SU-DHL-6 (cell line): ENCODE data around the gene OMP.

ENCODE experiments used
- H2AFZ ChIP-seq: fragments of 200-600 bp; sonication (generic); 2 replicates; pipeline ENCODE4 v1.6.1; 2014; ENCODE audit warnings: low read depth, mild to moderate bottlenecking, moderate library complexity, mixed read lengths, antibody characterized with exemption, low read length; ENCODE audit not compliant: severe bottlenecking
- H3F3A ChIP-seq: fragments of 200-600 bp; shearing (Covaris generic); 2 replicates; pipeline ENCODE4 v1.6.0; 2016; ENCODE audit warnings: antibody characterized with exemption, mild to moderate bottlenecking; ENCODE audit not compliant: insufficient read depth
- H3K27ac ChIP-seq: fragments of 200-600 bp; sonication (generic); 2 replicates; pipeline ENCODE4 v1.5.1; 2016; ENCODE audit warnings: low read depth, mild to moderate bottlenecking, low read length, moderate library complexity, mixed read lengths
- H3K27me3 ChIP-seq: fragments of 200-600 bp; sonication (generic), shearing (Covaris generic); 2 replicates; pipeline ENCODE4 v1.6.0; 2014; ENCODE audit warnings: mild to moderate bottlenecking, low read length
- H3K36me3 ChIP-seq: fragments of 200-600 bp; sonication (generic); 2 replicates; pipeline ENCODE4 v1.6.1; 2014; ENCODE audit warnings: mild to moderate bottlenecking, low read length, mixed read lengths
- H3K4me2 ChIP-seq: fragments of 300-600, 200-600 bp; shearing (Covaris generic), sonication (generic); 2 replicates; pipeline ENCODE4 v1.6.0; 2014; ENCODE audit warnings: low read length, low read depth, mild to moderate bottlenecking; ENCODE audit not compliant: poor library complexity, severe bottlenecking
- H3K4me3 ChIP-seq: fragments of 200-600 bp; sonication (generic); 2 replicates; pipeline ENCODE4 v1.5.1; 2014; ENCODE audit warnings: antibody characterized with exemption, low read length, mild to moderate bottlenecking, mixed read lengths; ENCODE audit not compliant: insufficient read depth, poor library complexity, severe bottlenecking
- H3K79me2 ChIP-seq: fragments of 200-600 bp; sonication (generic); 2 replicates; pipeline ENCODE4 v1.6.1; 2014; ENCODE audit warnings: mild to moderate bottlenecking, low read length, moderate library complexity; ENCODE audit not compliant: insufficient read depth
- H3K9ac ChIP-seq: fragments of 200-600 bp; sonication (generic); 2 replicates; pipeline ENCODE4 v1.7.0; 2014; ENCODE audit warnings: mild to moderate bottlenecking, low read length
- H3K9me2 ChIP-seq: fragments of 200-600 bp; sonication (generic); replicated peaks from 2 replicates; pipeline ENCODE4 v1.6.1; 2014; ENCODE audit warnings: low read length; ENCODE audit not compliant: insufficient read depth
- H3K9me3 ChIP-seq: fragments of 200-600 bp; sonication (generic); 2 replicates; pipeline ENCODE4 v1.6.1; 2014; ENCODE audit warnings: low read length, mixed read lengths; ENCODE audit not compliant: insufficient read depth
- H4K20me1 ChIP-seq: fragments of 200-600 bp; sonication (generic); 2 replicates; pipeline ENCODE4 v1.6.1; 2014; ENCODE audit warnings: low read depth, mild to moderate bottlenecking, antibody characterized with exemption, low read length, moderate library complexity, mixed read lengths
- CTCF ChIP-seq: fragments of 200-600 bp; sonication (generic); IDR thresholded peaks from one replicate; pipeline ENCODE4 v1.5.1; 2017; ENCODE audit warnings: antibody characterized with exemption, mild to moderate bottlenecking, low read length, moderate library complexity; ENCODE audit not compliant: insufficient read depth, poor library complexity, severe bottlenecking
- EZH2phosphoT487 ChIP-seq: fragments of 200-600 bp; sonication (generic), shearing (Covaris generic); conservative IDR thresholded peaks from 2 replicates; pipeline ENCODE4 v1.6.1; 2018; ENCODE audit warnings: mild to moderate bottlenecking, antibody characterized with exemption, low read length, moderate library complexity, mixed read lengths

OMP gene

GRCh38 chr11:77102246-77103210, at the start of gene OMP:
TSS of gene OMP (plus strand) at chr11:77102840. CDS start at chr11:77102840, 0 bp downstream.
- Histone ChIP-seq H3K4me2 (no peak within 1 kb of the TSS), H3K9me3 (no peaks in the 10 kb centered on the region), H3K27ac (no peak within 1 kb of the TSS), H4K20me1 (no peaks in the 10 kb centered on the region), H3K36me3 (no peaks in the 10 kb centered on the region), H3F3A (no peaks in the 10 kb centered on the region), H3K9me2 (no peaks in the 10 kb centered on the region), H2AFZ (no peak within 1 kb of the TSS), H3K79me2 (no peaks in the 10 kb centered on the region), H3K9ac (no peak within 1 kb of the TSS), H3K4me3 (no peak within 1 kb of the TSS), H3K27me3 (no peaks in the 10 kb centered on the region)
- TF ChIP-seq EZH2phosphoT487 (no peak), CTCF (no peak)

- TF ChIP-seq EZH2phosphoT487: no peak
- TF ChIP-seq CTCF: no peak
- H3K9me3 ChIP-seq: peaks cover 6% of the 10 kb centered on the region; the same call in 1 of the 2 replicates
- no peak overlapping the region for H3K27ac ChIP-seq
- H3K9ac ChIP-seq: no peak overlapping the region
- no peaks in the 10 kb centered on the region for H3K36me3 ChIP-seq
- no peak overlapping the region for H3K4me3 ChIP-seq
- no peak overlapping the region for H3K4me2 ChIP-seq
- no peak overlapping the region for H2AFZ ChIP-seq
- no peaks in the 10 kb centered on the region for H3F3A ChIP-seq
- no peaks in the 10 kb centered on the region for H4K20me1 ChIP-seq
- H3K9me2 ChIP-seq: no peaks in the 10 kb centered on the region
- H3K27me3 ChIP-seq: no peaks in the 10 kb centered on the region
- H3K79me2 ChIP-seq: no peaks in the 10 kb centered on the region
Observed at GRCh38 chr11:77053217-77054015, 49.2 kb upstream of the OMP start.

GRCh38 chr11:77054084-77054483, 48.6 kb upstream of the OMP start:
- H3K4me3 ChIP-seq: no peak overlapping the region
- H3K36me3 ChIP-seq: no peaks in the 10 kb centered on the region
- H3K9me3 ChIP-seq: peaks cover 6% of the 10 kb centered on the region; the same call in 1 of the 2 replicates
- no peaks in the 10 kb centered on the region for H3F3A ChIP-seq
- H3K79me2 ChIP-seq: no peaks in the 10 kb centered on the region
- no peaks in the 10 kb centered on the region for H3K27me3 ChIP-seq
- no peak overlapping the region for H3K4me2 ChIP-seq
- no peaks in the 10 kb centered on the region for H4K20me1 ChIP-seq
- no peak overlapping the region for H2AFZ ChIP-seq
- H3K9ac ChIP-seq: no peak overlapping the region
- no peak for TF ChIP-seq CTCF
- TF ChIP-seq EZH2phosphoT487: no peak
- no peaks in the 10 kb centered on the region for H3K9me2 ChIP-seq
- H3K27ac ChIP-seq: no peak overlapping the region
